Measurements from ENCODE around the gene SLC4A9.

GRCh38 chr5:140391312-140391711, 31.3 kb downstream of the SLC4A9 start:
- no peak for TF ChIP-seq REST (IDR thresholded peaks at IDR 0.05; ENCODE audit: insufficient read depth in 1 of 2, low read depth in 2 of 2, low read length in 2 of 2)
- TF ChIP-seq POLR2AphosphoS5 (IDR thresholded peaks at IDR 0.05; ENCODE audit: low read depth, low read length) = no peak
- no peak for TF ChIP-seq SIN3A (IDR thresholded peaks at IDR 0.05; ENCODE audit: borderline replicate concordance, insufficient read depth, low read length)
- TF ChIP-seq FOXP2 (optimal IDR thresholded peaks at IDR 0.05; ENCODE audit: borderline replicate concordance, extremely low read depth, extremely low read length, insufficient read depth) = no peak
- TF ChIP-seq TAF1 (IDR thresholded peaks at IDR 0.05; ENCODE audit: borderline replicate concordance, insufficient read depth, low read length) = no peak
